HG02840 (cell line): ENCODE data around the gene PEX1.
"Not testable (repeated sequence)": the region's sequence is repeated elsewhere in the genome, so short reads cannot be mapped to it uniquely, and the experiment has no call there.

Experiments used
- ATAC-seq: cut with Tn5 transposase; IDR thresholded peaks from one replicate; pipeline ENCODE4 v1.9.1; 2021; ENCODE audit warnings: mild to moderate bottlenecking, moderate library complexity, moderate number of reproducible peaks; ENCODE audit not compliant: unreplicated experiment, low FRiP score

PEX1 gene

DNA sequence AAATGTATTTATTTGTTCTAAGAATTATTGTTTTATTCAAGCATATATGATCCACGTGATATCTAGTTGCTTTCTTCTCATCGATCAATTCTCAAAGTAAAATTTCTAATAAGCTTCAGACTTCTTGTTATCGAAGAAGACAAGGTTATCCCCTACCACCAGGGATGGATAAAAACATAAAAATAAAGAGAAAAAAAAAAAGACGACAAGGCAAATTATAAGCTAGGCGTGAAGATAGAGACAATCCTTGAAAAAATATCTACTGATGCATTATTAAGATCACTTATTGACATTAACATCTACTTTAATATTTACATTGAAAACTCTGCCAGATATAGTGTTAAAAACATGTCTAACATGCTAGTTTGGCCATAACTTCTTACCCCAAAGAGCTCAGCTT is 19.4 kb downstream of the PEX1 start:
- ATAC-seq: no peak

DNA sequence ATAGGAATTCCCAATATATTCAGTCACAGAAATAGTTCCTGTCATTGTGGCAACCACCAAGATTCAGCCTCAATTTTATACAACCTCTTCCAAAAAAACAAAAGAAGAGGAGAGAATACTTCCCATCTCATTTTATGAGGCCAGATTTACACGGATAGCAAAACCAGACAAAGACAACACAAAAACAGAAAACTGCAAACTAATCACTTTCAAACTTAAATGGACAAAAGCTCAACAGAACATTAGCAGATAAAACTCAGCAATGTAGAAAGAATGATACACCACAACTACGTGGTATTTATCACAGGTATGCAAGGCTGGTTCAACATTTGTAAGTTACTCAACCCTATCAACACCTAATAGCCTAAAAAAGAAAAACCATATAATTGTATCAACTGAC is 22.0 kb downstream of the PEX1 start:
- ATAC-seq: no peak

DNA sequence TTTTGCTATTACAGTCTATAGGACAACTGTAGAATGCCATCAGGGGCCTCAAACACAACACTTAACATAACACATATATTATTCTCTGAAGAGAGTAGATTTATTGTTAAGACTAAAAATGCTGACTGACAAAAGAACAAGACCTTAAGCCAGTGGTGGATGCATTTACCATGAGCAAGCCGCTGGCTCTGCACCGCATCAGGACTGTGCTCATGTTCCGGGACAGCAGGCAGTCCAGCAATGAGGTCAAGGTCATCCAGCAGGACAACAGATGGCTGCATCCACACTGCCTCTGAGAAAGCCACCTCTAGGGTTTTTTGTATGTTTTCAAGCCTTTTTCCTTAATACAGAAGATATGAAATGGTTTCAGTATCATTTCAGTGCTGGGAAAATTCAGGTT is 23.8 kb downstream of the PEX1 start:
- ATAC-seq: no peak

DNA sequence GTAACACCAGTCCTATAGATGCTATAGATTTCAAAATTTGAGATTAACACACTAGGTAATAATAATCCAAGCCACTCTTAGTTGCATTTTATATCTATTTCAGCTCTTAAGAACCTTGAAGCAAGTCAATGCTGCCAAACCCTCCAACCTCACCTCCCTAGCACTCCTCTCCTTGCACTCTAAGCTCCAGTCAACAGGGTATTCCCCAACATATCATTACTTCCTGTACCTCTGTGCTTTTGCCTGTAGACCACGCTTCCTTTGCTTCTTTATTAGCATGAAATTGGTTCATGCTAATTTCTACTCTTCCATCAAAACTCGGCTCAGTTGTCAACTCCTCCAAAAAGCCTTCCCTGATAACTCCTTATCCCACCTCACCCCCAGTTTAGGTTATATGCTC is 24.6 kb downstream of the PEX1 start:
- no peak for ATAC-seq

DNA sequence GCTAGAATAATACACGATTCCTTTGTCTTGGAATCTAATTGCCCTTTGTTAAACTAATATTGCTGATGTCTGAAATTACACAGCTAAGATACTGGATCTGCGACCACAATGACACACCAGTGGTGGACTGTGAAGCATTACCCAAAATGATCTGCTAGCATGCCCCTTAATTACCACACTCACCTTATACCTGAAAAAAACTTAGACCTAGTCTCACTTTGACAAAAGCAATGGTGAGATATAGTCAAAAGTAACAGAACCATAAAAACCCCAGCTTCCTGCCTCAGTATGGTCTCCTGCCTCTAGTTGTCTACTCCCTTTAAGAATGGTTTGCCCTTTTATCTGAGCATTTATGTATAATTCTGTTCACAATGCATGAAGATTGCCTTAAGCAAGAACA is 29.8 kb downstream of the PEX1 start:
- no peak for ATAC-seq

DNA sequence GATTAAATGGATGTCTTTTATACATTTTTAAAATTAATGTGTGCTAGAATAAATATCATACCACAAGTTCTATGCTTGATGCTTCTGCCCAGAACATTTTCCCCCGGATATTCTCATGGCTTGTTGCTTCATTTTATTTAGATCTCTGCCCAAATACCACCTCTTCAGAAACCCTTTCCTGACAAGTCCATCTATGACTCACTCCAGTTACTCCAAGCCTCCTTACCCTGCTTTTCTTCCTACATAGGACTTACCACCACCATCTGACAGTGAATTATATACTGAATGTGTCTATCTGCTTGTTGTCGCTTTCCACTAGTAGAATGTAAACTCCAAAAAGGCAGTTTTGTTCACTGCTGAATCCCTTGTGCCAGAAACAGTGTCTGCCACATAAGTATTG is 31.4 kb downstream of the PEX1 start:
- no peak for ATAC-seq

DNA sequence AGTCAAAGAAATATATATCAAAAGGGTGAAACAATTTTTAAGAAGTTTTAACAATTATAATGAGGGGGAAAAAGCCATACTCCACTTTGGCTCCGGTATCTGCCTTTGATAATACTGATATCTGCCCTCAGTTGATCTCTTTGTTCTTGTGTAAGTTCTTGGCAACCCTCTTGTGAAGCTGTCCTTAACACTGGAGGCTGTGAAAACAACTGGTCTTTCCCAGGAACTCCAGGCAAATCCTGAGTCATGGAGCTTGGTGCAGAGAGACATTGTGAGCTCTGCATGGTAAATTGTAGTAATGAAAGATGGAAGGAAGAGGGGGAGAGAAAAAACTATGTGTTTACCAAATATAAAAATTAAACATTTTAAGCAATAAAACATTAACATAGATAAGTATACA is 38.7 kb downstream of the PEX1 start:
- ATAC-seq: no peak

DNA sequence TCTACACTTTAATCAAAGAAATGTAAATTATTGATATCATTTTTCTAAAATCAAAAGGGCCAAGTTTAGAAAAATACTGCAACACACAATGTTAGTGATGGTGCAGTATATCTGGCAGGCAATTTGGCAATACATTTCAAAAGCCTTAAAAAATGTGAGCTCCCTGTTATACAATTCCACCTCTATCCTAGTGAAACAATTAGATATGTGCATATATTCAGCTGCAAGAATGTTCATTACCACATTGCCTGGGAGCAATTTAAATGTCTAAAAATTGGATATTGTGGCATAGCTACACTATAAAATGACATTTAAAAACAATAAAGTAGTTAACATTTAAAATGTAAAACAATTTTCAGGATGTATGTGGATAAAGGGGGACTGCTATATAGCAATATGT is 40.5 kb downstream of the PEX1 start:
- ATAC-seq: no peak

DNA sequence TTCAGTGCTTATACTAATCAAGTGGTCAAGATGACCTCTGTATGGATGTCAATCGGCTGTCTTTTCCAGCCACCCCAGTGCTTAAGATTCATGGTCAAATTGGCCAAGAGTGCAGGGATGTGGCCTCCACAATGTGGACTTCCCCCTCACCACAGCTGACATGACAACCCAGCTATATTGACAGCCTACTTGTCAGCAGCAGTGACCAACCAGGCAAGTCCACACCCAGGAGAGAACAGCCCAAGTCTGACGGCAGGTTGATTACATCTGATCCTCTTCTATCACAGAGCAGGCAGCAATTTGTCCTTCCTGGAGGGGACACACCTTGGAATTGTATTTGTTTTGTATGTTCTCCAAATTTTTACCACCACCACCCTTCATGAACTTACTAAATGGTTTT is 42.3 kb downstream of the PEX1 start:
- ATAC-seq: no peak

DNA sequence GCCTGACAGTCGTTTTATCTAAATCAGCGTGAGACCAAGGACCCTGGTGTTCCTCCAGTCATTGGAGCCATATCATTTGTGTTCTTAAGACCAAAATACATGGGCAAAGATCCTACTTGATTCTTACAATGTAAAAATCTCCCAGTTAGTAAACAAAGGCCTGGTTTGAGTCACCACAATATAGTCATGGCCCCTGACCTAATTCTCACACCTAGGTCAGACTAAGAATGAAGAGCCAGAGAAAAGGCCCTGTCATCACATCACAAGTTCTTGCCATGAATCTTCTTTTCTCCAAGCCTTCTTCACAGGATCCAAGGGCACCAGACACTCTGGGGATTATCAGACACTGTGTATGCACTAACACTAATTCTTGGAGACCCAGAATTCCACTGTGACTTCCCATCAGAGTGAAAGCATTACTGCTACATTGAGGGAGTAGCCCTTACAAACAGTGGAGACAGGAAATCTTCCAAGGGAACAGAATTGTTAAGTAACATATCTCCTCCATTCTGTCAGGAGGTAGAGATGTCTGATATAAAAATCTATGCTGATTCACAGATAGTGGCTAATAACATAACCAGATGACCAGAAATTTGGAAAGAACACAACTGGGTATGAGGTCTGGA is 42.9 kb downstream of the PEX1 start:
- ATAC-seq: no peak

DNA sequence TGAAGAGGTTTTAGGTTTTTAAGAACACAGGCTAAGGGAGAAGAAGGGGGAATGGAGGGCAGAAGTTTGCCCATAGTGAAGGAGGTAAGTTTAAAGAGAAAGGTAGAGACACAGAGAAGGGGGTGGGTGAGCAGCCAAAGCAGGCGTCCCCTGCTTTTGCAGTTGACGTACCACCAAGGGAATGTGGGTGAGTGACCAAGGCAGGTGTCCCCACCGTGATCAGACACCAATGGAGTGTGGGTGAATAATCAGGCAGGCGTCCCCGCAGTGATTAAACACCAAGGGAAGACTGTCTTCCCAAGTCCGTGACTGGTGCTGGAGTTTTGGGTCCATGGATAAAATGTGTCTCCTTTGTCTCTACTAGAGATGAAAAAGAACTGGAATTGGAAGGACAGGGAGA is 44.1 kb downstream of the PEX1 start:
- ATAC-seq: not testable (repeated sequence)

DNA sequence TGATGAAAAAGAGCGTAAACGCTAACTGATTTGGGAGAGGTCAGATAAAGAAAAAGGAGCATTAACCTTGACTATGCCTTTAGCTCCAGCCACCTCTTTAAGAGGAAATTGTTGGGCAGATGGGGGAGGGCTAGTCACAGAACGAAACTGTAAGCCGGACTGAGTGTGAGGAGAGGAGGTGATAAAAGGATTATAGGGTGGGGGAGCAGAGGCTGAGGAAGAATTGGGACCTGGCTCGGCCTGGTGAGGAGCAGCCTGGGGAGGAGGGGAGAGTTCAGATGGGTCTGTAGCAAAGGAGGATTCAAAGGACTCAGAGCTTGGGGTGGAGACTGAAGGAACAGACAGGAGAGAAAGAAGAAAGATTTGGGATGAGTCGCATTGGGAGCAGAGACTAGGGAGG is 44.7 kb downstream of the PEX1 start:
- ATAC-seq: not testable (repeated sequence)

DNA sequence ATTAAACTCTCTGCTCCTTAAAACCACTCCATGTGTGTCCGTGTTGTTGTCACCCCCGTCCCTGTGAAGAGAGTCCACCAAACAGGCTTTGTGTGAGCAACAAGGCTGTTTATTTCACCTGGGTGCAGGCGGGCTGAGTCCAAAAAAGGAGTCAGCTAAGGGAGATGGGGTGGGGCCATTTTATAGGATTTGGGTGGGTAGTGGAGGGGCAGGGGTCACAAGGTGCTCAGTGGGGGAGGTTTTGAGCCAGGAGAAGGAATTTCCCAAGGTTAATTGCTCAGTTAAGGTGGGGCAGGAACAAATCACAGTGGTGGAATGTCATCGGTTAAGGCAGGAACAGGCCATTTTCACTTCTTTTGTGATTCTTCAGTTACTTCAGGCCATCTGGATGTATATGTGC is 49.2 kb downstream of the PEX1 start:
- not testable (repeated sequence) for ATAC-seq

DNA sequence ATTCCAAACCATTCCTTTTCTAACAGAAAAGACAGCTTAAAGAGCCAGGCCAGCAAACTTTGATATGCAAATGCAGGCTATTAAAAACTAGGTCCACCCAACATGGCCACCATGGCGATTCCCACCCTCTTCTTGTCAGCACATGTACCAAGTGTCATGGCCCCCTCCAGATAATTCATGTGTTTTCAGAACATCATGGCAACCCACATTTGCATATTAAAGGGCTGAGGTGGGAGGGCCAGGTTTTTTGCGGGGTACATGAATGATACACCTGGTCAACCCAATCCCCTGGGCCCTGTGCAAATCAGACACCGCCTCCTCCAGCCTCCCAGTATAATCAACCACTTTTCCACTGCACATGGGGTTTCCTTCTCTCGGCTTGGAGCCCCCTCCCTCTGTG is 49.6 kb downstream of the PEX1 start:
- ATAC-seq: no peak

DNA sequence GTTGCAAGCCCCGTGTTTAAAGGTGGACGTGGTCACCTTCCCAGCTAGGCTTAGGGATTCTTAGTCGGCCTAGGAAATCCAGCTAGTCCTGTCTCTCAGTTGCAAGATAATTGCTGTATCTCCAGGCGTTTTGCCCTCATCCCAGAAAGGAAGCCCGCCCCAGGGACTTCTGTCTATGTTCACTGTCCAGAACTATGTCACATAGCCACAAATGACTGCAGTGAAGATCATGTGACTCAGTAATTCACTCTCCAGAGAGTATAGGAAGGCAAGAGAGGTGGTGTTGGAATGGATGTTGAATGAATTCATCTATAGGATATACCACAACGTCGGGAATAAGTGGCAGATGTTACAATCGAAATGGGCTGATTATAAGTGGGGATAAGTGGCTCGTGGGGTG is 50.2 kb downstream of the PEX1 start:
- ATAC-seq: no peak

DNA sequence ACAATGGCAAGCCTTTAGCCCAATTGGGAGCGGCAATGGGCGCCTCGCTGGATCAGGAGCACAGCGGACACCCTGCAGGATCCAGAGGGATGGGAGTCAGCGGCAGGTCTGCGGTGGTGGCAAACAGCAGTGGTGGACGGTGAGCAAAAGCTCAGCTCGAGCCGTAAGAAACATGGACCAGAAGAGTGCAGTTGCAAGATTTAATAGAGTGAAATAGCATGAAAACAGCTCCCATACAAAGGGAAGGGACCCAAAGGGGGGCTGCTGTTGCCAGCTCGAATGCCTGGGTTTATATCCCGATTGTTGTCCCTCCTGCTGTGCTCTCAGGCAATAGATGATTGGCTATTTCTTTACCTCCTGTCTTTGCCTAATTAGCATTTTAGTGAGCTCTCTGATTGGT is 50.6 kb downstream of the PEX1 start, which contains the start of gene ERVW-1:
Gene ERVW-1 (minus strand): TSS at position 266 of the 400 bp plus-strand sequence. CDS start 7,565 bp downstream, outside the sequence.
- not testable (repeated sequence) for ATAC-seq

DNA sequence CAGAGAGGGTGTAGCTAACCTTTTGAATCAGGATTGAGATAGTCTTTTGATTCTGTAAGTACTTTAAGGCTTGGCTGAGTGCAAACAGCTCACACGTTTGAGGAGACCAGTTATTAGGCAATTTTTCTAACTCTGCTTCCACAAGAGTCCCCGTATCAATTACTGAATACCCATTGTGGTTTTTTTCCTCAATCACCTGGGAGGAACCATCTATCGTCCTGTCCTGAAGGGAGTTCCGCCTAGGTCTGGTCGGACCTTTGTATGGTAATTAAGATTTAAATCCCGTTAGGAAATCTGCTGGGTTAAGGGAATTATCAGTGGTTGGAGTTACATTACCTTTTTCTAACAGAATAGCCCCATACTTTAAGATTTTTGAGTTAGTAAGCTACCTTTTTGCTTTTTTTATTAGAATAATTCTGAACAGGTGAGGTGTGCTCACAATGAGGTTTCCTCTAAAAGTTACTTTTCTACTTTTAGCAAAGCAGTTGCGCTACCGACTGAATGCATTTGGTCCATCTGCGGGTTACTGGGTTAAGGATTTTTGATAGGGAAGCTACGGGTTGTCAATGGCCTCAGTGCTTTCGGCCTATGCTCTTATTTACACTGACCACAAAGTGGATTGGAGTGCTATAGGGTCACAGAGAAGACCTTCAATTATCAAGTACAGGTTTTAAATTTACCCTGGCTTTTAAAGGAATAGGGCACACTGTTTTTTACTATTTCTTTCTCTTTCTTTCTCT is 52.3 kb downstream of the PEX1 start:
- ATAC-seq: not testable (repeated sequence)

DNA sequence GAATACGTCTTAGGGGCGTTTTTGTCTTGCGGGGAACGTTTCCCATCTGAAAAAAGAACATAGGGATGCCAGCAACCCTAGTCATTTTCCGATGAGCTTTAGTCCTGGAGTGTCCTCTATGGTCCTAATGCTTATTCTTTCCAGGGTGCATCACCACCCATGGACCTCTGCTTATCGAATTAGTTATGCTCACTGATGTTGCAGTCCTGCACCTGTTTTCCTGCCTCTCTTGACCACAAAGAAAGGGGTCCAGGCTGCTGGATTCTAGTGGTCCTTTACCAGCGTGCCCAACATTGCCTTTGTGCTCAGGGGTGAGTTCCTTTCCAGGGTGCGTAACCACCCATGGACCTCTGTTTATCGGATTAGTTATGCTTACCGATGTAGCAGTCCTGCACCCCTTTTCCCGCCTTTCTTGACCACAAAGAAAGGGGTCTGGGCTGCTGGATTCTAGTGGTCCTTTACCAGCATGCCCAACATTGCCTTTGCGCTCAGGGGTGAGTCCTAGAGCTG is 53.0 kb downstream of the PEX1 start:
- ATAC-seq: not testable (repeated sequence)

DNA sequence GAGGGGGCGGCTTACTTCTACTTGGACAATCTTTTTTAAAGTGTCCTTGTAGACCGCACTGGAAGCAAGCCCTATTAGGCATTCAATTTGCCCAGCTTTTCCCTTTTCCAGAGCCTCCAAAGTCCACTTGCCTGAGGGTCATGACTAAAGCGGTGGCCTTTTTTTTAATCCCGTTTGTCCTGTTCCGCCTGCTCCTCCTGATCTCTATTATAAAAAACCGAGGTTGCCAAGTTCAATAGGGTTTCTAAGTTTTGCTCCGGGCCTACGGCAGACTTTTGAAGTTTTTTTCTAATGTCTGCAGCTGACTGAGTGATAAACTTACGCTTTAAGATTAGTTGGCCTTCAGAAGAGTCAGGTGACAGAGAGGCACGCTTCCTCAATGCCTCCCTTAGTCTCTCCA is 54.3 kb downstream of the PEX1 start:
- ATAC-seq: not testable (repeated sequence)

DNA sequence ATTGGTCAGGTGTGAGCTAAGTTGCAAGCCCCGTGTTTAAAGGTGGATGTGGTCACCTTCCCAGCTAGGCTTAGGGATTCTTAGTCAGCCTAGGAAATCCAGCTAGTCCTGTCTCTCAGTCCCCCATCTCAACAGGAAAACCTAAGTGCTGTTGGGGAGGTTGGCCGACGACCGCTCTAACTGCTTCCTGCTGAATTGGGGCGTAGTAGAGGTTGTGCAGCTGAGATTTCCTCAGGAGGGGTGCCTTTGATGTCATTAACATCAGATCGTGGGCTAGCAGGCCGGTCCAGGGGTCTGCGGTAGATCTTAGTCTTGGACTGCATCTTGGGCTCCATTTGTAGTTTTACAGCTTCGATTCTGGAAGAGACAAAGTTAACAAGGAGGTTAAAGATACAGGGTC is 59.7 kb downstream of the PEX1 start:
- not testable (repeated sequence) for ATAC-seq

DNA sequence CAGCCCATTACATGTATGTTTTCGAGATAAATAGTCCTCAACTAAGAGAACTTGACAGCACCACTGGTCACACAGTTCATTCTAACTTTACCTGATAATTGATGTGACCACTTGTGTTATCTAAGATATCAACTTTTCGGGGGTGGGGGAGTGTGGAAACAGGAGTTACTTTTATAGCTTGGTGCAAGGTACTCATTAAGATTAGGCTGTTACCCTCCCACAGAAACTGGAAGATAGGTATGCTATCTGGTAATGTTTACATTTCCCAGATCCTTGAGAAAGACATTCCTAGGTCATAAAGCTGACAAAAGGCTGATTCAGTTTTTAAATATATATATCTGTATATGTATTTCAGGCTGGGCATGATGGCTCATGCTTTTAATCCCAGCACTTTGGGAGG is 61.6 kb downstream of the PEX1 start:
- ATAC-seq: no peak

DNA sequence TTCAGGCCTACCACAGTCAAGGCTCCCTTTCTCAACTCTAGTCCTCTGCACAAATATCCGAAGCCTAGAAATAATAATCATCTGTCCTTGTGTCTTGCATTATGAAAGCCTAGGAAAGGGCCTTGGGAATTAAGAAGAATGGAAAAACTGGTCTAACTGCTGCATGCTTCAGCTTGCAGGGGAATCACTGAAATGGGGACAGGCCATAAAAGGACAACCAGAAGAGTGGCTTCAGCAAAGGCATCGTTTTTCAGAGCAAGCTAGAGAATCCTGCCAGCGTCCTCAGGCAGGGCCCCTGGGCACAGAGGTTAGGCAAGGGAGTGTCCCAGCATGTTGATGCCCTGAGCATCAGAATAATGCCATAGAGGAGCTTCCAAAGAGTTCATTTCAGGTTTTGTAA is 63.8 kb downstream of the PEX1 start:
- no peak for ATAC-seq
